Ramos (cell line): ENCODE results near the gene RNF207.

Source experiments
- in situ Hi-C: fragments of 300-500 bp; cut with MboI; formaldehyde crosslinking; loops from one replicate; pipeline ENCODE4 v1.14.3; 2022; ENCODE audit warnings: low sequenced_read_pairs; ENCODE audit not compliant: unreplicated experiment

RNF207 gene

GRCh38 chr1:6171548-6172124, 34.3 kb upstream of the RNF207 start:
- in situ Hi-C loops, result no loop called here

GRCh38 chr1:6172549-6172948, 33.4 kb upstream of the RNF207 start:
- in situ Hi-C loops, result no loop called here

GRCh38 chr1:6174621-6175410, 31.1 kb upstream of the RNF207 start:
- in situ Hi-C loops, result no loop called here

- in situ Hi-C loops, result no loop called here
Observed at GRCh38 chr1:6175411-6175828, 30.5 kb upstream of the RNF207 start.

GRCh38 chr1:6176779-6177178, 29.1 kb upstream of the RNF207 start:
- in situ Hi-C loops, result no loop called here

GRCh38 chr1:6177681-6178380, 28.1 kb upstream of the RNF207 start:
- in situ Hi-C loops, result no loop called here

- in situ Hi-C loops, result no loop called here
Observed at GRCh38 chr1:6178751-6179563, 27.0 kb upstream of the RNF207 start.

GRCh38 chr1:6179564-6180175, 26.2 kb upstream of the RNF207 start:
- in situ Hi-C loops, result no loop called here

GRCh38 chr1:6180268-6180706, 25.6 kb upstream of the RNF207 start, which contains the start of gene CHD5:
CHD5 (minus strand) TSS chr1:6180321; CDS start chr1:6180023, 298 bp downstream.
- in situ Hi-C loops, result no loop called here

- in situ Hi-C loops, result no loop called here
Observed at GRCh38 chr1:6180707-6181311, 25.1 kb upstream of the RNF207 start.

- in situ Hi-C loops, result no loop called here
Observed at GRCh38 chr1:6181347-6181770, 24.6 kb upstream of the RNF207 start.

GRCh38 chr1:6183520-6183989, 22.4 kb upstream of the RNF207 start:
- in situ Hi-C loops, result no loop called here

GRCh38 chr1:6184083-6184783, 21.7 kb upstream of the RNF207 start:
- in situ Hi-C loops, result no loop called here

GRCh38 chr1:6185151-6185550, 20.8 kb upstream of the RNF207 start:
- in situ Hi-C loops, result no loop called here

- in situ Hi-C loops, result no loop called here
Observed at GRCh38 chr1:6185635-6186382, 20.1 kb upstream of the RNF207 start.

GRCh38 chr1:6188466-6188865, 17.5 kb upstream of the RNF207 start:
- in situ Hi-C loops, result no loop called here

- in situ Hi-C loops, result no loop called here
Observed at GRCh38 chr1:6191968-6192367, 14.0 kb upstream of the RNF207 start.
